Peyer's patch (tissue), 4 donors: Measurements from ENCODE around the gene AKAP13.

ENCODE experiments used
- CTCF ChIP-seq, 6 experiments: fragments of 450-650 bp in 4 of 6; fragments of 200-600 bp in 2 of 6; sonication (generic) in 1 of 6; IDR thresholded peaks; one replicate each; pipeline ENCODE4 v1.5.1; 2017 to 2019; ENCODE audit warnings: antibody characterized with exemption in 6 of 6, mild to moderate bottlenecking in 3 of 6, moderate library complexity in 1 of 6
- POLR2A ChIP-seq, 2 donors: fragments of 450-650 bp; IDR thresholded peaks; one replicate each; pipeline ENCODE4 v1.5.1; 2017; ENCODE audit warnings: antibody characterized with exemption in 2 of 2, mild to moderate bottlenecking in 2 of 2, moderate library complexity in 2 of 2

- TF ChIP-seq POLR2A (IDR thresholded peaks at IDR 0.05) (no peak), CTCF (IDR thresholded peaks at IDR 0.05) (no peak)
Measured at GRCh38 chr15:85562824-85563223, 182.4 kb downstream of the AKAP13 start.
